Erythroblast (primary cell): ENCODE measurements around the gene C5orf63.
"Not testable (repeated sequence)": the region's sequence is repeated elsewhere in the genome, so short reads cannot be mapped to it uniquely, and the experiment has no call there.

Experiments used
- DNase-seq, 2 experiments: peaks; one replicate each; lab custom pipeline; 2025; lab: John Stamatoyannopoulos, UW
- GATA1 ChIP-seq: IDR thresholded peaks from 2 replicates; pipeline ENCODE4 v1.6.1; 2011; ENCODE audit warnings: low read depth, mild to moderate bottlenecking, control low read depth, low read length, moderate library complexity
- POLR2A ChIP-seq: IDR thresholded peaks from 2 replicates; pipeline ENCODE4 v1.6.1; 2011; ENCODE audit warnings: mild to moderate bottlenecking, low read length

The C5orf63 gene

DNA sequence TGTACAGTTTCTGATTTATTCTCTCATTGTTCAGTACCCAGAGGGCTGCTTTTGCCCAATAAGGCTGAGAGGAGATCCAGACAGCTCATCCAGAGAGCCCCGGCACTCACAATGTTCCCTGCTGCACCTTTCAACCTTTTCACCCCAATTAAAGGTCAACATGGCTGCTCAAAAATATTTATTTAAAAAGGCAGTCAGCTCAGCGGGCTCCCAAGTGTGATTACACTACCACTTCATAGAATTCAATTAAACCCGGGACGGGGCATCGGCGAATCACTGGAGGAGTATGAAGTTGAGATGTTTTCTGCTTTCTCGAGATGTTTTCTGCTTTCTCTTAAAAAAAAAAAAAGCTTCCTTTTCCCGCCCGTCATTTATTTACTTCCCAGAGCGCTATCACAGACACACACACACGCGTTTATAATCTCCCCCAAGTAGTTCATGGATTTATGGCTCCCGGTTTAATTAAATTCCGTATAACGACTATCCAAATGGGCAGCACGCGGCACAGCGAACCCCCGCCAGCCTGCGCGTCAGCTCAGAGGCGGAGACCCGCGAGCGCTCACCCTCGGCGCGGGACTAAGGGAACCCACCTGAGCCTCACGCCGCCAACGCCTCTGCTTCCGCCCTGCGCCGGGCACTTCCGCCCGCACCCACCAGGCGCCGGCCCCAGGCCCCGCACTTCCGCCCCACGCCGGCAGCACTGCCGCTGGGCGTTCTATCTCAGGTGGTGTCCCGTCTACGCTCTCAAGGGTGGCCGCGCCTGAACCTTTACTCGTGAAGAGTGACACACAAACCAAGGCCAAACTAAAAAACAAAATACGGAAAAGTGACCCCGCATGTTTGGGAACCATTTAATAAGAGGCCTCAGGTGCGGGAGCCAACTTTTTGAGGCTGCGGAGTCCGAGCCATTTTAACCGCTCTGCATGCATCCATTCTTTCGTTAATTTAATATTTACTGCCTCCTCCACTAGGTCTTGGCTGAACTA lies at the start of gene C5orf63:
TSS of gene C5orf63 (minus strand) at position 642 of the 986 bp plus-strand sequence. CDS start 14,507 bp downstream, outside the sequence.
- peak; percentile 78 to 79 for DNase-seq
- peak; percentile 46 for TF ChIP-seq POLR2A
- no peak for TF ChIP-seq GATA1

DNA sequence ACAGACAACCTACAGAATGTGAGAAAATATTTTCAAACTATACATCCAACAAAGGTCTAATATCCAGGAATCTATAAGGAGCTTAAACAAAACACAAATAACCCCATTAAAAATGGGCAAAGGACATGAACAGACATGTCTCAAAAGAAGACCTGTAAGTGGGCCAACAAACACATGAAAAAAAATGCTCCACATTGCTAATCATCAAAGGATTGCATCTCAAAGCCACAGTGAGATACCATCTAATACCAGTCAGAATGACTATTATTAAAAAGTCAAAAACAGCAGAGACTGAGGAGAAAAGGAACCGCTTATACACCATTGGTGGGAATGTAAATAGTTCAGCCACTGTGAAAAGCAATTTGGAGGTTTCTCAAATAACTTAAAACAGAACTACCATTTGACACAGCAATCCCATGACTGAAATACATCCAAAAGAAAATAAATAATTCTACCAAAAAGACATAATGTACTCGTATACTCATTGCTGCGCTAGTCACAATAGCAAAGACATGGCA lies 39.1 kb upstream of the C5orf63 start:
- TF ChIP-seq POLR2A = no peak
- no peak for TF ChIP-seq GATA1
- DNase-seq = no peak

DNA sequence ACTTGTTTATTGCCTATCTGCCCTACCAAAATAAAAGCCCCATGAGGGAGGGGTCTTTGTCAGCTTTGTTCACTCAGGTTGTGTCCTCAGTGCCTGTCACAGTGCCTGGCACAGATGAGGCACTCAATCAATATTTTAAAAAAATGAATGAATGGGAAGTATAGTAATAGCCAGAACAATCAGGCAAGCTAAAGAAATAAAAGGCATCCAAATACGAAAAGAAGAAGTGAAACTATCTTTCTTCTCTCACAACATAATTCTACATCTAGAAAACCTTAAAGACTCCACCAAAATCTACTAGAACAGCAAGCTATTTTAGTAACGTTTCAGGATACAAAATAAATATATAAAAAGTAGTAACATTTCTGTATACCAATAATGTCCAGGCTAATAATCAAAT lies 37.8 kb upstream of the C5orf63 start:
- no peak for DNase-seq
- TF ChIP-seq GATA1 = no peak
- no peak for TF ChIP-seq POLR2A

DNA sequence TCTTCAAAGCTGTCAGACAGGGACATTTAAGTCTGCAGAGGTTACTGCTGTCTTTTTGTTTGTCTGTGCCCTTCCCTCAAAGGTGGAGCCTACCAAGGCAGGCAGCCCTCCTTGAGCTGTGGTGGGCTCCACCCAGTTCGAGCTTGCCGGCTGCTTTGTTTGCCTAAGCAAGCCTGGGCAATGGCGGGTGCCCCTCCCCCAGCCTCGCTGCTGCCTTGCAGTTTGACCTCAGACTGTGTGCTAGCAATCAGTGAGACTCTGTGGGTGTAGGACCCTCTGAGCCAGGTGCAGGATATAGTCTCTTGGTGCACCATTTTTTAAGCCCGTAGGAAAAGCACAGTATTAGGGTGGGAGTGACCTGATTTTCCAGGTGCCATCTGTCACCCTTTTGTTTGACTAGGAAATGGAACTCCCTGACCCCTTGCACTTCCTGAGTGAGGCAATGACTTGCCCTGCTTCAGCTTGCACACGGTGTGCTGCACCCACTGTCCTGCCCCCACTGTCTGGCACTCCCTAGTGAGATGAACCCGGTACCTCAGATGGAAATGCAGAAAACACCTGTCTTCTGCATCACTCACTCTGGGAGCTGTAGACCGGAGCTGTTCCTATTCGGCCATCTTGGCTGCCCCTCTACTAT lies 35.4 kb upstream of the C5orf63 start:
- DNase-seq = not testable (repeated sequence)

DNA sequence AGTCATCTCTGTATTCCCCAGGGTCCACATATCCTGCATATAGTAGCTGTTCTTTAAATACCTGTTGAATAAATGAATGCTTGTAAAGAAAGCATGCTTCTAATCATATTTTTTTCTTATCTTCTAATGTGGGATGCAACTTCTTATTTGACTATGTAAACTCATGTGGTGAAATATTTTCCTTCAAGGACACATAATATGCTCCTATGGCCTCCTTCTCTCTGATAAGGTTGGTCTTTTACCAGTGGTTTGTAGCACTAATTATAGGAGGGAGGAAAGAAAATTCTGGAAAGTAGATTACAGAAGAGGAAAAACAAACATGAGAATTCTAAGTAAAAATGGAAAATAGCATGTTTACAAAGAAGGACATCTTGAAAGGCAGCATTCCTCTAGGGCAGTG lies 28.6 kb upstream of the C5orf63 start:
- DNase-seq = no peak
- TF ChIP-seq GATA1 (no peak), POLR2A (no peak)

DNA sequence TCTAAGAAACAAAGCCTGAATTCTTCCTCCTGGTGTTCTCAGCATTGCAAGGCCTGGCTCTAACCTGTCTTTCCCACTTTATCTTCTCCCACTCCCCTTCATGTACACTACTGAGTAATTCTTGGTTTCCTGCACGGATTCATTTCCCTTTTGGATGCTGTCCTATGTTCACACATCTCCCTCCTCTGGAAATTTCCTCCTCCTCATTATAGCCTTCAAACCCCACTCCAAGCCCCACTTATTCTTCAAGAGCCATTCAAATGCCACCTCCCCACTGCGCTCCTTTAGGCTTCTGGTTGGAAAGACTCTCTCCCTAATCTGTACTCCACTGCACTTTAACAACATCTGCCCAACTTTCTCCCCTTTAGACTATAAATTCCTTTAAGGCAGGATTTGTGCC lies 28.2 kb upstream of the C5orf63 start:
- no peak for DNase-seq
- no peak for TF ChIP-seq POLR2A
- TF ChIP-seq GATA1 = no peak

DNA sequence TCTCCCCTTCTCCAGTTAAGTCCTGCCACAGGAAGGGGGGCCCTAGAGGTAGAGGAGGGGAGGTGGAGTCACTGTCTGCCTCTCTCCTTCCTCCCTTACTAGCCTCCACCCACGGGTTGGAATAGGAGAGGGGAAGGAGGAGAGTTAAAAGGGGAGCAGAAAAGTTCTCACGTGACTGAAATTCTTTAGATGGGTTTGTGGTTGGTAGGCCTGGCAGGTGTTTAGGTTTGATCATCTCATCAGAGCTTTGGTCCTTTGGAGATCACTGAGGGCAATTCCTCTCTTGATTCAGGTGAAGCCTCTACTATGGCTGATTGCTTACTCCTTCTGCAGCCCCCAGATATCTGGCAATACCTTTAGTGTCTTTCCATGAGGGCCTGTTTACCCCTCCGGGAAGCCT lies 24.9 kb upstream of the C5orf63 start:
- DNase-seq = no peak
- TF ChIP-seq GATA1 (no peak), POLR2A (no peak)

DNA sequence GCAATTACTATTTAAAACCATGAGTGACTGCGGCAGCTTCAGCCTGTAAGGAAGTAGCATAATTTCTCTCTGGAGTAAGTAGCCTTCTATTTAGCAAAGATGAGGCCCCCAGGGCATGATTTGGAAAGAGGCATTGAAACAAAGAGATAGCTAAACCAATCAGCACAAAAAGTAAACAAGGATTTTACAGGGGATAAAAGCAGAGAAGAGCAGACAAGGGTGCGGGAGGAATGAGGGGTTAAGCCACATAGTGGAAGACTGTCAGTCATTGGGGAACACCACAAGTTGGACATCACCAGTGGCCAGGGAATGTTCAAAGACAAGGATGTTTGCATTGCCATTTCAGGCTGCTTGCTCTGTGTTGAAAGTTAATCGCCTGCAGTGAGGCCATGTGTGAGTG lies 24.0 kb upstream of the C5orf63 start:
- no peak for DNase-seq
- TF ChIP-seq POLR2A (no peak), GATA1 (no peak)

DNA sequence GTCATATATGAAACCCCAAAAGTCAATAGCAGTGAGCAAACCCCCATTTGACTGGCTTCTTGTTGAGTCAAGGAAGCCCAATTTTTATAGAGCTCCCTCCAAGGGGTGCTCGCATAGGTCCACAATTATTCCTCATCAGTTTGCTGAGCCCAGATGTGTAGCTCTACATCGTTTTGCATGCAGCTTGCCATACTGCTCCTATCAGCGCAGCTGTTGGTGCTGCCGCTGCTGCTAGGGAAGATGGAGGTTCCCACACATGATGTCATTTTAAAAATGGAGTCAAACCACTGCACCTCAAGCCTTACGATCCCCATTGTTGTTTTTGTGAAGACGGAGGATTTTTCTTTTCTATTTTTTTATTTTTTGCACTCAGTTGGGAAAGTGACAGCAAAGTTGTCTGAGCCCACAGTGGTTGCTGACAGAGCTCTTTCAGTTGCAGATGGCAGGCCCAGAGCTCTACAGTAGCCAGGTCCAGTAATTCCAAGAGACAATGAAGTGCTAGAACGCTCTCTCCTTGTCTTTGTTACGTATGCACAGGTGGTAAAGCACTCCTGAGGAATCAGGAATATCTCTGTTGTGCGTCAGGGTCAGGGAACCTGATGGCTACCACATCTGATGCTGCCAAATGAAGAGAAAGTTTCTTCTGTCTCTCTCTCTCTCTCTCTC lies 23.2 kb upstream of the C5orf63 start:
- no peak for DNase-seq
- TF ChIP-seq GATA1 (no peak), POLR2A (no peak)

DNA sequence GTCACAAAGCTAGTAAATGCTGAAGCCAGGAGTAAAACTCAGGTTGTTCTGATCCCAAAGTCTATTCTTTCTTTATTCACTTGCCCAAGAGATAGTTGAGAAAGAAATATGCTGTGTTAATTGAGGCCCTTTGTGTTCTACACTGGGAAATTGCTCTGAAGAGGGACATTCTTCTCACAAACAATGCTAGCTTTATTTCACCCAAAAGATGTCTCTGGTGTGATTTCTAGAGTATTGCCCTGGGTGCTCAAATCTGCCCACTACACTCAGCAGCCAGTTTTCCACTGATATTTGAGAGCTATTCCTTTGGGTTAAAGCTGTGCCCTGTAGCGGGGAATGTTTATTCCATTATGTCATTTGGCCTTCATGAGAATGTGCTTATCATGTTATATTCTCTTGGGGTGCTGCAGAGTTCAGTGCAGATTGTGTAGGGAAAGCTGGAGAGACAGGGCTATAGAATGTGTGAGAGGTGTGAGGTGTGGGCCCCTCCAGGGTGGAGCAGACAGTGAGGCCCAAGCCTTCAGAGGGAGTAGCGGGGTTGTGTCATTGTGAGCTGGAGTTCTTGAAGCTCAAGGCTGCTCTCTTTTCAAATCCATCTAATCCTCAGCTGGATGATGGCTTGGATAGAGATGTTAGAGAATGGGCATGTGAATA lies 21.0 kb upstream of the C5orf63 start:
- DNase-seq = no peak

DNA sequence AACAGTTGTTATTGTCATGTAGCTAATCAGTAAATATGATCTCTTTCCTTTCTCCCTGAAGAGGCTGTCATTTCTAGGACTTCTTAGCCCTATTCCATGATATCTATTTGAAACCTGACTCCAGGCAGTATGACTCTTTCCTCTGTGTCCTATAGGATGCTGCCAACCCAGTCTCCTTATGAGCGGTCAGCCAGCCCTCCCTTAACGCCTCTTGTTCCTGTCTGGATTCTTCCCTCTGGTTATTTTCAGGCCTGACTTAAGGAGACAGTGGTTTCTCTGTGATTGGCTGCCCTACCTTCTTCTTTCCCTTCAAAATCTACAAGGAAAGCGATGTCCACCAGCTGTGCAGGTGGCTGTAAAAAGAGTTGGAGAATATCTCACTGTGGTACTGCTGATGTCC lies 19.4 kb upstream of the C5orf63 start:
- no peak for DNase-seq
- TF ChIP-seq GATA1 (no peak), POLR2A (no peak)

More for the DNA sequence above, 21.0 kb upstream of the C5orf63 start:
- no peak for TF ChIP-seq GATA1
- TF ChIP-seq POLR2A = no peak

DNA sequence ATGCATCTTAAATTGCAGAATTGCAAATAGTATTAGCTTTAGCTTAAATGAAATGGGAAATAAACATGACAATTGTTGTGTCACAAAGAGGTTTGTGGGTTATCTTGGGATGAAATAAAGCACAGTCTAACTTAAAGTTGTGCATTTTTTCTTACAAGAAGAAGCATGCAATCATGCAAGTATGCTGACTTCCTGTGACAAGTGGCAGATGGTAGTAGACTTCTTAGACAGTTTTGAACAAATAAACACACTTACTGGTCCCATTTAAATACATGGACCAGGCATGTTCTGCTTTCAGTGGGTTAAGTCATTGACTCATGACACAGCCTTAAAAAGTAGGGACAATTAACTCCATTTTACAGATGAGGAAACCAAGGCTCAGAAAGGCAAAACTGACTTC lies 15.9 kb upstream of the C5orf63 start:
- TF ChIP-seq POLR2A = no peak
- DNase-seq = no peak

DNA sequence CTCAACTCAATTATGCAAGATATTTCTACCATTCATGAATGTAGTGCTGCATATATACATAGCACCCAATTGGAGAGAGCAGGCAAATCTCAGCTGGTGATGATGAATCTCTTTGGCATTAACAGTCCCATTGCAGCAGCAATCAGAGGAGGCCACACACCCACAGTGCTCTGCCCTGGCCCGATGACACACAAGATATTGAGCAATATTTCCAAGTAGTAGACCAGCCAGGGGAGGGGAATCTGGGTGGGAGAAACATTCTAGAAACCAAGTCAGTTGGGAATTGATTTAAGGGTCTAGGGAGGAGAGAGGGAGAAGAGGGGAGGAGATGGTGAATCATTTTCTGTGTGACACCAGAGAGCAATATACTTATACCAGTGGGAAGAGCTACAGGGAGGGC lies 14.9 kb upstream of the C5orf63 start:
- no peak for TF ChIP-seq POLR2A
- no peak for TF ChIP-seq GATA1
- DNase-seq = peak in 1 of 2 experiments; percentile 45
